Amniotic stem cell (primary cell): Measurements from ENCODE around the gene TDRD9.

Experiments
- DNase-seq: peaks from one replicate; lab custom pipeline; 2025; lab: John Stamatoyannopoulos, UW

Gene TDRD9

GRCh38 chr14:104092931-104093365 is 164.7 kb downstream of the TDRD9 start:
- DNase-seq, result no peak

DNA sequence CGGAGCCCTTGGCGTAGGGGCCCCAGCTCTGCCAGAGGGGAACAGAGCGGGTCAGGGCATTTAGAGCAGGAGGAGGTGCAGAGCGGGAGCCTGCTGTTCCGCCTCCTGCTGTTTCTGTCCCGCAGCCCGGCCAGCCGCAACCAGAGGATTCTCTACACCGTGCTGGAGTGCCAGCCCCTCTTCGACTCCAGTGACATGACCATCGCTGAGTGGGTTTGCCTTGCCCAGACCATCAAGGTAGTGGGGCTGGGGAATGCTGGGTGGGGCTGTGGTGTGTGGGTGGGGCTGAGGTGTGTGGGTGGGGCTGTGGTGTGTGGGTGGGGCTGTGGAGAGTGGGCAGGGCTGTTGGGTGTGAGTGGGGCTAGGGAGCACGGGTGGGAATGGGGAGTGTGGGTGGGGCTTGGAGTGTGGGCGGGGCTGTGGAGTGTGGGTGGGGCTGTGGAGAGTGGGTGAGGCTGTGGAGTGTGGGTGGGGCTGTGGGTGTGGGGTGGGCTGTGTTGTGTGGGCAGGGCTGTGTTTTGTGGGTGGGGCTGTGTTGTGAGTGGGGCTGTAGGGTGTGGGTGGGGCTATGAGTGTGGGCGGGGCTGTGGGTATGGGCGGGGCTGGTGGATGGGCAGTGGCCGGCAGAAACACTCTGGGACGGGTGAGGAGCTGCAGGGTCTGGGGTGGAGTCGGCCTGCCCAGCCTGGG is 165.3 kb downstream of the TDRD9 start:
- no peak for DNase-seq

DNA sequence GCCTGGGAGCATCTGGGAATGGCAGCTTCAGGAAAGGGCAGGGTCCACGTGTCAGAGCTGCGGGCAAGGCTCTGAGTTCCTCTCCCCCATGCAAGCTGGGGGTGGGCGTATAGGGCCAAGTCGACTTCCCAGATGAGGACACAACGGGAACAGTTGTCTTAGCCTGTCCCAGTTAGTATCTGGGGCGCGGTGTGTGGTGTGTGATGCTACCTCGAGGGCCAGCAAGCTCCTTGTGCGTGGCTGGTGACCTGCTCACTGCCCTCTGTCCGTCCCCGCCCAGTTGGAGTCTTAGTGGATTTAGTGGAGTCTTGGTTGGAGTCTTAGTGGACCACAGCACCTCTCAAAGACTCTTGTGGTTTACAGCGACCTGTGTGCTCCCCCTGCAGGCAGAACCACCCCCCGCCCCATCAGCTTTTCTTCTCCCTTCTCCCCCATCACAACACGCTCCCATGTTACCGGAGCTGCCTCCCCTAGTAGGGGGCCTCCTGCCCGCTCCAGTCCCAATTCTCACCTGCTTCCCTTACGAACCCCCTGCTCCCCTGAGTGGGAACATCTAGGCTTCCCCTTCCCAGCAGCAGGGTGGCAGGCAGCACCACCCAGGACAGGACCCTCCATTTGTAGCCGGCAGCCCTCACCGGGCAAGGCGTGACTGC is 165.9 kb downstream of the TDRD9 start:
- no peak for DNase-seq

DNA sequence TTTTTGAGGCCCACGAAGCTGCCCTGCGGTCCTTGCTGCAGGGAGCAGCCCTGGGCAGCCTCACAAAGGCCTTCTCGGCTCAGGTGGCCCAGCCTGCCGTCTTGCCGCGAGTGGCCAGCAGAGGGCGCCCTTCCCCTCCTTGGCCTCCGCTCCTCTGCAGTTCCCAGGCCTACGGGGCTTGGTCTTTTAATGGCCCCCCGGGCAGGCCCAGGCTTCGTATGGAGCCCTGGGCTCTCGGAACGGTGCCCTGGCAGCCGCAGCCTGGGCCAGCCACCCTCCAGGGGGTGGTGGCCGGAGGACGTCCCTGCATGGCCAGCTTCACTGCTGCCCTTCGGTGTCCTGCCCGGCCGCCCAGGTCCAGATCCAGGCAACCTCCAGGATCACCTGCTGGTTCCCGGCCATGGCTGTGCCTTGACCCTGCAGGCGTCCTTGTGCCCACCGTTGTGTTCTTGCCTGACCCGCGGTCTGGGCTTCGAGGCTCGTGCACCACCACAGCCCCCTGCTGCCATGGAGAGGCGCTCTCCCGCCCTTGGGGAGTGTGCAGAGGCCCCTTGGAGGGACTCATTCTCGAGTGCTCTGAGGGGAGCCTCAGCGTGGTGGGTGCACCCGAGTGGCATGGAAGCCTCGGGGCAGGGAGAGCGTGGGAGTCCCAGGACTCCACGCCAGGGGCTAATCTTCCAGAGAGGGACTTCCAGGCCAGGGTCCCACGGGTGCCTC is 166.6 kb downstream of the TDRD9 start:
- no peak for DNase-seq

- DNase-seq, result no peak
Measured at GRCh38 chr14:104095426-104096310, 167.4 kb downstream of the TDRD9 start.

DNA sequence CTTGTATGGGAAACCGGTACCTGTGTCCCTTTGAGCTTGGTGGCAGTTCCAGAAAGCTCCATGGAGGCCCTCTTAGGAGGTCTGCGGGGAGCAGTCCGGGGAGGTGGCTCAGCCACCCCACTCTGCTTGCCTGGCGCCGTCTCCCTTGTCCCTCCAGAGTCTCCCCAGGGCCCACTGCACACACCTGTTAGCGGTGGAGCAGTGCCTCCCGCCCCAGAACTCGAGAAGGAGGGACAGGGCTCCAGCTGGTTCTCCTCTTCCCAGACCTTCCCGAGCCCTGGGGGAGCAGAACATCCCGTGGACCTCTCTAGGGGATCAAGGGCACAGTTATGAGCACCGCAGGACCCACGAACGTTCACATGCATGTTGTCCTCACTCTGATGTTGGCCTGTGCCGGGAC is 168.1 kb downstream of the TDRD9 start:
- no peak for DNase-seq

DNA sequence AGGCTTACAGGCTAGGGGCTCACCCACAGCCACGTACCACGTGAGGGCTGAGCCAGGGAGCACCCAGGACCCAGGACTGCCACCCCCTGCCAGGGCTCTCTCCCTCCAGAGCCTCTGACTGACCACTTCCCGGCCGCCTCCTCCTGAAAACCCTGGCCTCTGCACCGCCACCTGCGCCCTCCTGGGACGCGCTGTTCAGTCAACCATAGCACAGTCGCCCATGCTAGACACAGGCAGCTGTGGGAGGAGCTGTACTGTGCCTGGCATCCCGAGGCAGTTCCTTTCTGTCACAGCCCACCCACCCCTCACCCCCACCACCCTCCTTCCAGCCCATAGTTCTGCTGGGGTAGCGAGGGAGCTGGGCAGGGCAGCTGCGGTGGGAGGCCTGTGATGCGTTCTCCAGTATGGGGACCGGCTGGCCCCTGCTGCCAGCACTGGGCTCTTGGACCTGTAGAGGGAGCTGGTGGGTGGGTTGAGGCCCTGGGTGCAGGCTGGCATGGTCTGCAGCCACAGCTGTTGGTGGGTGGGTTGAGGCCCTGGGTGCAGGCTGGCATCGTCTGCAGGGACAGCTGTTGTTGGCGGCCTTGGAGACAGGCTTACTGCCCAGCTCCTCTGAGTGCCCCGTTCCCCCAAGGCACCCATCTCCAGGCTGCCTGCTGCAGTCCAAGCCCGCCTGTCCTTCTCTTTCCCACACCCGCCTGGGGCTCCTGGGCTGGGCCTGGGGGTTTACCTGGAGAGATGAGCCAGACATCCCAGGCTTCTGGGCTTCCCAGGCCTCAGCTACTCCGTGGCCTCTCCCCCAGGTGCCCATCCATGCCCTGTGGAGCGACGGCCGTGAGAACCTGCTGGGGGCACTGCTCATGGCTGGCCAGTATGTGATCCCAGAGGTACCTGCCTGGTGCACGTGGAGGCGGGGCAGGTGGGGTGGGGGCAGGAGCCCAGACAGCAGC is 168.8 kb downstream of the TDRD9 start:
- DNase-seq, result no peak

- no peak for DNase-seq
Measured at GRCh38 chr14:104098272-104099095, 170.2 kb downstream of the TDRD9 start.

DNA sequence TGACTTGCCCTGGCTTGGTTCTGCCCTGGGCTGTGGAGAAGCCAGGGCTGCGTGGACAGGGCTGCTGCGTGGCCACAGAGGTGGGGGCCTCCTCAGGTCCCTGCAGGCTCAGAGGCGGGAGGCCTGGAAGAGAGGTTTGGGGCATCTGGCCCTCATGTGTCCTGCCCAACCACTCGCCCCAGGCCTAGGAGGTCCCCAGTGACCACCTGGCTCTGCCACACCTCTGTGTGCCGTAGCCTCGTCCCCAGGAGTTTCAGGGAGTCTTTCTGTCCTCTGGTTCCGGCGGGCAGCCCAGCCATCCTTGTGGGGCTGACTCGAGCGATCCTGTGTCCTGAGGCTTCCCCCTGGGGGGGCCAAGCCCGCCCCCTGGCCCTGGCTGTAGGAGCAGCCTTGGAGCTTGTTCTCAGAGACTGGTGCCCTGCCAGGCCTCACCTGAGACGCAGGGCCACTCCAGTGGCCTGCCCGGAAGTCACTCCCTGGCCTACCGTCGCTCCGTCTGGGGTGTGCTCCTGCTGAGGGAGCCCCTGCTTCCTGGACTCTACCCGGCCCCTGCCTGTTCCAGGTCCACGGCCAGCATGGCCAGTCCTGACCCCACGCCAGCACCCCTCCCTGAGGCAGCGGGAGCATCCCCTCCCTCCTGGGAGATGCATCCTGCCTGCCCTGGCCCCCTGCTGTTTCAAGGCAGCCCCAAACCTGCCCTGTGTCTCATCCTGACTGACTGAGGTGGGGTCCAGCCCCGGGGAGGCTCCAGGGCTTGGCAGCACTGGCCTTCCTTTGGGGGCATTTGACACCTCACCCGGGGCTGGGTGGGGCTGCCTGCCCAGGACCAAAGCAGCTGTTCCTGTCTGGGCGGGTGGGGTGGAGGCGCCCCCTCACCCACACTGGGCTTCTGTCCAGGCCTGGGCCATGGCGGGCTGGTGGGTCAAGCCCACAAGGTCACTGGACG is 171.1 kb downstream of the TDRD9 start:
- DNase-seq, result no peak

- no peak for DNase-seq
Measured at GRCh38 chr14:104100171-104101085, 172.2 kb downstream of the TDRD9 start.

GRCh38 chr14:104101086-104101621 is 172.9 kb downstream of the TDRD9 start:
- no peak for DNase-seq

- DNase-seq, result no peak
Measured at GRCh38 chr14:104101651-104102281, 173.5 kb downstream of the TDRD9 start.
